Caco-2 (cell line): ENCODE measurements around the gene SLC2A9. TPM values are rescaled to one million over a fixed set of nuclear protein-coding genes. Genes with fewer than 3 reads are reported as not detected.

ENCODE experiments used
- BruUV-seq: library from RNA; stranded (reverse); fragments of 400-500 nt; replicated peaks from 2 replicates; lab custom pipeline; 2021; lab: Mats Ljungman, UMichigan
- CTCF ChIA-PET: fragments of 300-600 bp; sonication (Branson Sonifier 250); formaldehyde crosslinking; loops from one replicate; lab custom pipeline; 2022; ENCODE audit warnings: antibody characterized with exemption; lab: Charles Lee
- POLR2A ChIA-PET: fragments of 300-600 bp; sonication (Branson Sonifier 250); formaldehyde crosslinking; loops from one replicate; lab custom pipeline; 2022; ENCODE audit warnings: antibody characterized with exemption; lab: Charles Lee
- DNase-seq, 2 experiments: peaks; one replicate each; pipeline versions ENCODE4 v3.0.0 to v3.0.0-alpha.2; 2020 to 2022
- H3K27me3 ChIP-seq: replicated peaks from 2 replicates; pipeline ENCODE4 v1.6.0; 2011; ENCODE audit warnings: low read length; ENCODE audit not compliant: control insufficient read depth, insufficient read depth
- H3K36me3 ChIP-seq: 2 replicates; pipeline ENCODE4 v1.5.1; 2011; ENCODE audit warnings: low read length; ENCODE audit not compliant: control insufficient read depth, insufficient read depth
- H3K4me1 ChIP-seq: fragments of 250-450 bp; sonication (Bioruptor Pico); 2 replicates; pipeline ENCODE4 v1.5.1; 2020; ENCODE audit warnings: mild to moderate bottlenecking
- H3K4me3 ChIP-seq: 2 replicates; pipeline ENCODE4 v1.5.1; 2011; ENCODE audit warnings: low read depth, mild to moderate bottlenecking, control low read depth, low read length
- H3K9me3 ChIP-seq: fragments of 250-450 bp; sonication (Bioruptor Pico); 2 replicates; pipeline ENCODE4 v1.5.1; 2020; ENCODE audit warnings: mild to moderate bottlenecking, moderate library complexity
- H3K27ac Mint-ChIP-seq: one replicate; pipeline ENCODE4 v1.8.0; 2022; ENCODE audit warnings: mixed read lengths; ENCODE audit not compliant: unreplicated experiment
- H3K27me3 Mint-ChIP-seq: one replicate; pipeline ENCODE4 v1.8.0; 2022; ENCODE audit warnings: mixed read lengths; ENCODE audit not compliant: insufficient read depth, unreplicated experiment
- H3K36me3 Mint-ChIP-seq: one replicate; pipeline ENCODE4 v1.8.0; 2022; ENCODE audit warnings: mild to moderate bottlenecking, mixed read lengths; ENCODE audit not compliant: insufficient read depth, unreplicated experiment
- H3K4me1 Mint-ChIP-seq: one replicate; pipeline ENCODE4 v1.8.0; 2022; ENCODE audit warnings: low read depth, mixed read lengths; ENCODE audit not compliant: unreplicated experiment
- H3K4me3 Mint-ChIP-seq: one replicate; pipeline ENCODE4 v1.8.0; 2022; ENCODE audit warnings: mild to moderate bottlenecking, moderate library complexity, mixed read lengths; ENCODE audit not compliant: unreplicated experiment
- H3K9me3 Mint-ChIP-seq: one replicate; pipeline ENCODE4 v1.8.0; 2022; ENCODE audit warnings: mixed read lengths; ENCODE audit not compliant: unreplicated experiment
- intact Hi-C: fragments of 100-400 bp; cut with micrococcal nuclease; formaldehyde crosslinking; loops from one replicate; pipeline ENCODE4 v1.10.0; 2022; ENCODE audit not compliant: unreplicated experiment
- total RNA-seq: library from RNA; stranded (reverse); gene quantifications from 2 replicates; pipeline ENCODE4 v1.2.3, GENCODE V29; 2022
- TF ChIP-seq, protein P1 (sequence below), 2 experiments: fragments of 200-600 bp in 1 of 2; IDR thresholded peaks; 1 replicate in 1 of 2; 2 replicates in 1 of 2; pipeline versions ENCODE4 v1.5.1 to v1.8.0; 2011 to 2022; ENCODE audit warnings: antibody characterized with exemption in 1 of 2, control low read depth in 1 of 2, inconsistent platforms in 1 of 2, low read depth in 1 of 2, low read length in 1 of 2, mild to moderate bottlenecking in 1 of 2, moderate library complexity in 1 of 2; ENCODE audit not compliant: insufficient read depth in 1 of 2, severe bottlenecking in 1 of 2, unreplicated experiment in 1 of 2

The SLC2A9 gene
- total RNA-seq, 1 experiment from 2014 or later, result 21.0 TPM

DNA sequence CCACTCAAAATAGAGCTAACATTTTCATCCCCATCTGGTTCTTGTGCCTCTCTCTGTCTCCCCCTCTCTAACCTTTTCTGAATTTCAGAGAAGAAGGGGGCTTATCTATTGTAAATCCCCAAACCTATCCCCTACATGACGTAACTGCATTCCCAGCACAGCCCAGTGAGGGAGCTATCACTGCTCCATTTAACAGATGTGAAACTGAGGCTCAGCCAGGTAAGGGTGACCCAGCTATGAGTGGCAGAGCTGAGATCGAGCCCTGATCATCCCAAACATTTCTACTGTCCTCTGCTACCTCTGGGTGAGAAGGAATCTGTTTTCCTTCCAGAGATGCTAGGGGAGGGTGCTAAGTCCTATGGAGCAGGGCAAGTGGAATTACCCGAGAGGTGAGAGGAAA, 107.5 kb downstream of the SLC2A9 start:
- BruUV-seq, result no TSS peak
- no peaks in the 10 kb centered on the region for H3K4me1 Mint-ChIP-seq
- Histone ChIP-seq H3K27me3 (no peaks in the 10 kb centered on the region), H3K4me3 (no peak overlapping the region), H3K9me3 (no peaks in the 10 kb centered on the region), H3K36me3 (no peaks in the 10 kb centered on the region), H3K4me1 (no peaks in the 10 kb centered on the region)
- no peak overlapping the region for H3K4me3 Mint-ChIP-seq
- no peaks in the 10 kb centered on the region for H3K36me3 Mint-ChIP-seq
- DNase-seq, result no peak
- TF ChIP-seq, protein P1, sequence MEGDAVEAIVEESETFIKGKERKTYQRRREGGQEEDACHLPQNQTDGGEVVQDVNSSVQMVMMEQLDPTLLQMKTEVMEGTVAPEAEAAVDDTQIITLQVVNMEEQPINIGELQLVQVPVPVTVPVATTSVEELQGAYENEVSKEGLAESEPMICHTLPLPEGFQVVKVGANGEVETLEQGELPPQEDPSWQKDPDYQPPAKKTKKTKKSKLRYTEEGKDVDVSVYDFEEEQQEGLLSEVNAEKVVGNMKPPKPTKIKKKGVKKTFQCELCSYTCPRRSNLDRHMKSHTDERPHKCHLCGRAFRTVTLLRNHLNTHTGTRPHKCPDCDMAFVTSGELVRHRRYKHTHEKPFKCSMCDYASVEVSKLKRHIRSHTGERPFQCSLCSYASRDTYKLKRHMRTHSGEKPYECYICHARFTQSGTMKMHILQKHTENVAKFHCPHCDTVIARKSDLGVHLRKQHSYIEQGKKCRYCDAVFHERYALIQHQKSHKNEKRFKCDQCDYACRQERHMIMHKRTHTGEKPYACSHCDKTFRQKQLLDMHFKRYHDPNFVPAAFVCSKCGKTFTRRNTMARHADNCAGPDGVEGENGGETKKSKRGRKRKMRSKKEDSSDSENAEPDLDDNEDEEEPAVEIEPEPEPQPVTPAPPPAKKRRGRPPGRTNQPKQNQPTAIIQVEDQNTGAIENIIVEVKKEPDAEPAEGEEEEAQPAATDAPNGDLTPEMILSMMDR (IDR thresholded peaks at IDR 0.05; ENCODE audit: insufficient read depth in 1 of 2, low read depth in 1 of 2, low read length in 1 of 2, severe bottlenecking in 1 of 2, unreplicated experiment in 1 of 2), result no peak
- H3K27me3 Mint-ChIP-seq, result no peaks in the 10 kb centered on the region
- no peaks in the 10 kb centered on the region for H3K9me3 Mint-ChIP-seq
- POLR2A ChIA-PET, result no interaction called here
- CTCF ChIA-PET, result interaction anchor here (0.9 kb wide), 1 partner anchor 15 kb away, joined by 3 read pairs; no protein-coding TSS in a partner anchor
- no peak overlapping the region for H3K27ac Mint-ChIP-seq
- intact Hi-C loops, result no loop called here

DNA sequence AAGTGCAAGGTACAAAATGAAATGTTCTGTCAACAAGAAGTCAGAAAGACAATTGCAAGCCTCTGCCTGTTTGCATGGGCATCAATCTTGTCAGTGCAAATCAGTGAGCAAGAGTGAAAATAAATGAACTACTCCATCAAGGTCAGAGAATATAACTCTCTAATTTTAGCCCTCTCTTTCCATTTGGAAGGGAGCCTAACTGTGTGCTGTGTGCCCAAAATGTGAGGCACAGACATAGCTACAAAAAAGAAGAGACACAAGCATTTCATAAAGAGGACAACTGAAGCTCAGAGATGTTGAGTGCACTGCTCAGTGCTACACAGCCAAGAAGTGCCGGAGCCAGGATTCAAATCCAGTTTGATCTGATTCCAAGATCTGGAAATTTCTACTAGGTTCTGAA, 114.3 kb downstream of the SLC2A9 start:
- Mint-ChIP-seq H3K9me3 (no peaks in the 10 kb centered on the region), H3K36me3 (no peaks in the 10 kb centered on the region), H3K4me1 (no peaks in the 10 kb centered on the region), H3K27me3 (no peaks in the 10 kb centered on the region), H3K4me3 (no peak overlapping the region), H3K27ac (no peak overlapping the region)
- H3K4me3 ChIP-seq, result no peak overlapping the region
- no peaks in the 10 kb centered on the region for H3K4me1 ChIP-seq
- no peaks in the 10 kb centered on the region for H3K9me3 ChIP-seq
- H3K27me3 ChIP-seq, result no peaks in the 10 kb centered on the region
- ChIA-PET CTCF (no interaction called here), POLR2A (no interaction called here)
- intact Hi-C loops, result no loop called here
- TF ChIP-seq, protein P1 (IDR thresholded peaks at IDR 0.05; ENCODE audit: insufficient read depth in 1 of 2, low read depth in 1 of 2, low read length in 1 of 2, severe bottlenecking in 1 of 2, unreplicated experiment in 1 of 2), result no peak
- no TSS peak for BruUV-seq
- no peak for DNase-seq
- no peaks in the 10 kb centered on the region for H3K36me3 ChIP-seq

DNA sequence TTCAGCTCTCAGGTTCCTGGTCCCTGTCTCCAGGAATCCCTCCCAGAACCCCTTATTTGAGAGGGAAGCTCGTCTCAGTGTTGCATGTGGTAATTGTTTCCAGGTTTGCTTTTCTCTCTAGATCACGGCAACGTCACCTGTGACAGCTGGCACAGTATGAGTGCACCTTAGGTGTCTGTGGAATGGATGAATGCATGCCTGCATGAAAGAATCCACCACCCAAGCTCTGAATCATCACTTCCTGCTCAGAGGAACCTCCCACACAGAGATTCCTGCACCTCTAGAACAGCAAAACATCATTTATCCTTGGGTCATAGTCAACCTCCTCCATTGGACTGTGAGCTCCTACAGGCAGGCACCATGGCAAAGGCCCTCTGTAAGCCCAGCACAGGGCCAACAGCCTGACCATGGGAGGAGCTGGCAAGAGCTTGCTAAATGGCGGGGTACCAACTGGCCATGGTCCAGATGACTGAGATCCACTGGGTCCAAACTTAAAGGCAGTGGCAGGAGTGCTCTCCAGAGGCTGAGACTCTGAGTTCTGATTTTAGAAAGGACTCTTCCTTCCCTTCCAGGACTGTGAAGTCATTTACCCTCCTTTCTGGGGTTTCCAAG, 116.2 kb downstream of the SLC2A9 start:
- no TSS peak for BruUV-seq
- ChIA-PET POLR2A (no interaction called here), CTCF (no interaction called here)
- intact Hi-C loops, result no loop called here
- Histone ChIP-seq H3K36me3 (no peaks in the 10 kb centered on the region), H3K9me3 (no peaks in the 10 kb centered on the region), H3K27me3 (no peaks in the 10 kb centered on the region), H3K4me3 (no peak overlapping the region), H3K4me1 (no peaks in the 10 kb centered on the region)
- Mint-ChIP-seq H3K4me3 (no peak overlapping the region), H3K9me3 (no peaks in the 10 kb centered on the region), H3K4me1 (no peaks in the 10 kb centered on the region), H3K27ac (no peak overlapping the region), H3K36me3 (no peaks in the 10 kb centered on the region), H3K27me3 (no peaks in the 10 kb centered on the region)
- TF ChIP-seq, protein P1 (IDR thresholded peaks at IDR 0.05; ENCODE audit: insufficient read depth in 1 of 2, low read depth in 1 of 2, low read length in 1 of 2, severe bottlenecking in 1 of 2, unreplicated experiment in 1 of 2), result no peak
- no peak for DNase-seq
